Measurements from ENCODE around the gene PTF1A.

DNA sequence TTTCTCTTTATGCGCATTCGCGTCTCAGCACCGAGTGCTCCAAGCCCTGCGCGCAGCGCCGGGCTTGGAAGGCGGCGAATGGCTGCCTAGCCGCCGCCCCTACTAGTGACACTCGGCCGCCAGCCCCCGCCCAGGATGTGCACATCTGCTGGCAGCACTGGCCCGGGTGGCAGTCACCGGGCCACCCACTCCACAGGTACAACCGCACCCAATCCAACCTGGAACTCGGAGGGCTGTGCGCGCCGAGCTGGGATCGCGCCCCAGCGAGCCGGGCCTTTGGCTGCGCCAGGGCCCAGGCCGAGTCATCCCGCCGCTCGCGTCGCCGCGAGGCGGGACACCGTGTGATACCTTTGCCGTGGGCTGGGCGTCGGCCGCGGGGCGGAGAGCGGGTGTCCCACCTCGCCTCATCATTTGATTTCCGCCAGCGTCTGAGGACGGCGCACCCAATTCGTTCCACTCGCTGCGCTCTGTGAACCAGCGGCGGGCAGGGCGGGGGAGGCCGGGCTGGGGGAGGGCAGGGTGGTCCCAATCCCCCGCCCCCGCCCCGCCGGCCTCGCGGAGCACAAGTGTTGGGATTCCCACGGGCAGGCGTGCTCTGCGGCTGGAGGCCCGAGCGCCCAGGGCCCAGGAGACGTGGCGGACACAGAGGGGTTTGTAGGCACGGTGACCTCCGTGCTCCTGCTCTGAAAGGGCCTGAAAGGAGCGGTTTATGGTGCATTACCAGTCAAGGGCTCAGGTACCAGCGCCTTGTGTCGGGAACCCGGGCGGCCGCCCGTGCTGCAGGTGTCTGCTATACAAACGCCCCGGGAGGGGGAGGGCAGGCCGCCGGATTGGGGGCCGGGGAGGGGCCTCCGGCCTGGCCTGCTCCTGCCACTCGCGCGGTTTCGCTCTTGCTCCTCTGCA is 17.8 kb upstream of the PTF1A start:
- TF ChIP-seq, protein P1, sequence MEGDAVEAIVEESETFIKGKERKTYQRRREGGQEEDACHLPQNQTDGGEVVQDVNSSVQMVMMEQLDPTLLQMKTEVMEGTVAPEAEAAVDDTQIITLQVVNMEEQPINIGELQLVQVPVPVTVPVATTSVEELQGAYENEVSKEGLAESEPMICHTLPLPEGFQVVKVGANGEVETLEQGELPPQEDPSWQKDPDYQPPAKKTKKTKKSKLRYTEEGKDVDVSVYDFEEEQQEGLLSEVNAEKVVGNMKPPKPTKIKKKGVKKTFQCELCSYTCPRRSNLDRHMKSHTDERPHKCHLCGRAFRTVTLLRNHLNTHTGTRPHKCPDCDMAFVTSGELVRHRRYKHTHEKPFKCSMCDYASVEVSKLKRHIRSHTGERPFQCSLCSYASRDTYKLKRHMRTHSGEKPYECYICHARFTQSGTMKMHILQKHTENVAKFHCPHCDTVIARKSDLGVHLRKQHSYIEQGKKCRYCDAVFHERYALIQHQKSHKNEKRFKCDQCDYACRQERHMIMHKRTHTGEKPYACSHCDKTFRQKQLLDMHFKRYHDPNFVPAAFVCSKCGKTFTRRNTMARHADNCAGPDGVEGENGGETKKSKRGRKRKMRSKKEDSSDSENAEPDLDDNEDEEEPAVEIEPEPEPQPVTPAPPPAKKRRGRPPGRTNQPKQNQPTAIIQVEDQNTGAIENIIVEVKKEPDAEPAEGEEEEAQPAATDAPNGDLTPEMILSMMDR (IDR thresholded peaks at IDR 0.05) = no peak
- TF ChIP-seq EZH2 (IDR thresholded peaks at IDR 0.05) (peak; percentile 86), EZH2phosphoT487 (IDR thresholded peaks at IDR 0.05) (peak; percentile 88)
